Adrenal gland (tissue), 12 donors: Measurements from ENCODE around the gene TEX29. TPM values are rescaled to one million over a fixed set of nuclear protein-coding genes. Genes with fewer than 3 reads are reported as not detected.

Experiments
- DNase-seq, 7 donors: peaks; one replicate each; pipeline ENCODE4 v3.0.0-alpha.2; 2019 to 2020
- H3K27ac ChIP-seq, 5 donors: fragments of 200-600 bp; sonication (generic) in 4 of 5; 1 replicate in 3 of 5; 2 replicates in 2 of 5; pipeline versions ENCODE4 v1.5.1 to v1.8.0; 2016 to 2020; ENCODE audit warnings: mild to moderate bottlenecking in 1 of 5
- H3K27me3 ChIP-seq: fragments of 200-600 bp; 2 replicates; pipeline ENCODE4 v1.8.0; 2021
- H3K36me3 ChIP-seq, 2 donors: fragments of 200-600 bp; replicated peaks in 1 of 2; 1 replicate in 1 of 2; 2 replicates in 1 of 2; pipeline versions ENCODE4 v1.5.1 to v1.8.0; 2018 to 2022
- H3K4me1 ChIP-seq, 2 donors: fragments of 200-600 bp; replicated peaks in 1 of 2; 1 replicate in 1 of 2; 2 replicates in 1 of 2; pipeline versions ENCODE4 v1.5.1 to v1.8.0; 2018 to 2021
- H3K4me3 ChIP-seq, 4 donors: fragments of 200-600 bp; sonication (generic) in 3 of 4; one replicate each; pipeline ENCODE4 v1.5.1; 2016 to 2018
- H3K9me3 ChIP-seq, 3 donors: fragments of 200-600 bp; sonication (generic) in 1 of 3; replicated peaks in 1 of 3; 1 replicate in 2 of 3; 2 replicates in 1 of 3; pipeline versions ENCODE4 v1.5.1 to v1.8.0; 2016 to 2021
- CTCF ChIP-seq, 6 experiments: fragments of 450-650 bp in 4 of 6; fragments of 200-600 bp in 2 of 6; sonication (generic) in 1 of 6; IDR thresholded peaks; 1 replicate in 5 of 6; 2 replicates in 1 of 6; pipeline versions ENCODE4 v1.5.1 to v1.8.0; 2016 to 2021; ENCODE audit warnings: antibody characterized with exemption in 6 of 6, mild to moderate bottlenecking in 2 of 6, moderate library complexity in 1 of 6
- POLR2A ChIP-seq, 2 donors: fragments of 450-650 bp; IDR thresholded peaks; one replicate each; pipeline ENCODE4 v1.6.1; 2017; ENCODE audit warnings: antibody characterized with exemption in 2 of 2, mild to moderate bottlenecking in 2 of 2, moderate library complexity in 1 of 2
- WGBS, 4 donors: extraction: QIAGEN DNeasy Blood & Tissue Kit in 2 of 4; methylation state at CpG; one replicate each; pipeline versions ENCODE4 v1.1.5 to v1.1.7; 2013 to 2017; 5-methylcytosine and 5-hydroxymethylcytosine counted together
- intact Hi-C, 2 donors: fragments of 100-400 bp; cut with DNase I; formaldehyde crosslinking; loops; one replicate each; pipeline versions ENCODE4 v1.14.1 to v1.15.0; 2022 to 2023
- polyA plus RNA-seq, 3 donors: library from polyadenylated mRNA; stranded (reverse); fragments of 200-250 nt in 2 of 3; fragments of 350-450 nt in 1 of 3; fragmentation: Illumina TruSeq in 1 of 3; extraction: RNeasy Lipid Tissue Mini Kit (QIAGEN cat#74804) in 1 of 3; gene quantifications; one replicate each; pipeline ENCODE4 v1.2.3, GENCODE V29; 2013 to 2014
- total RNA-seq, 9 donors: library from RNA; depleted of rRNA in 4 of 9; stranded (reverse); fragments of >200 nt in 4 of 9; fragments of 120-200 nt in 1 of 9; fragmentation: NEBNext Ultra II Directional in 1 of 9; extraction: Animal tissue kit (Norgen Biotek cat#: 25700) in 1 of 9; gene quantifications; one replicate each; pipeline versions ENCODE4 v1.1.0 to v1.2.4, GENCODE V29; 2013 to 2023
- donor health status: healthy with polysubstance abuse.
- donor health status: Bipolar disorder and iron deficiency.
- donor health status: DM: yes; HTN: yes; CAD: no.
- donor health status: DM: no; HTN: no; CAD: no.
- donor health status: DM: no; HTN: no; CAD: no.
- donor health status: DM: yes; HTN: yes; CAD: no.

TEX29 gene
- total and polyA plus RNA-seq, 12 donors, result 0.28 to 4.0 (median 0.34) TPM; not detected in 7

GRCh38 chr13:111304603-111305289 lies 15.7 kb upstream of the TEX29 start:
- no peak overlapping the region for H3K27ac ChIP-seq
- peaks cover 0 to 61% of the 10 kb centered on the region in 2 donors for H3K36me3 ChIP-seq
- 95 to 97% (median 96%) methylated on average over 20 of the region's 20 CpGs for WGBS, 4 donors
- intact Hi-C loops, result no loop called here
- TF ChIP-seq CTCF (IDR thresholded peaks at IDR 0.05) (no peak), POLR2A (IDR thresholded peaks at IDR 0.05) (no peak)
- no peak for DNase-seq
- no peaks in the 10 kb centered on the region for H3K27me3 ChIP-seq
- no peaks in the 10 kb centered on the region for H3K4me1 ChIP-seq
- H3K9me3 ChIP-seq, result no peaks in the 10 kb centered on the region
- no peak overlapping the region for H3K4me3 ChIP-seq

GRCh38 chr13:111312944-111313590 lies 7.4 kb upstream of the TEX29 start:
- intact Hi-C loops, result no loop called here
- no peaks in the 10 kb centered on the region for H3K27me3 ChIP-seq
- WGBS, 4 donors, result 94 to 98% (median 98%) methylated on average over 10 to 17 of the region's 17 CpGs
- no peak overlapping the region for H3K4me3 ChIP-seq
- peaks cover 0 to 7% of the 10 kb centered on the region in 2 donors for H3K36me3 ChIP-seq
- TF ChIP-seq POLR2A (IDR thresholded peaks at IDR 0.05) (no peak), CTCF (IDR thresholded peaks at IDR 0.05) (no peak)
- no peaks in the 10 kb centered on the region for H3K9me3 ChIP-seq
- no peaks in the 10 kb centered on the region for H3K4me1 ChIP-seq
- no peak overlapping the region for H3K27ac ChIP-seq
- peak in 1 of 7 donors; percentile 45 for DNase-seq

- intact Hi-C loops, result no loop called here
- H3K27ac ChIP-seq, result no peak overlapping the region
- WGBS, 4 donors, result 83 to 95% (median 84%) methylated on average over 11 to 14 of the region's 14 CpGs
- H3K36me3 ChIP-seq, result peaks cover 0 to 7% of the 10 kb centered on the region in 2 donors
- DNase-seq, result peak in 1 of 7 donors; percentile 33
- H3K27me3 ChIP-seq, result no peaks in the 10 kb centered on the region
- no peak overlapping the region for H3K4me3 ChIP-seq
- H3K9me3 ChIP-seq, result no peaks in the 10 kb centered on the region
- H3K4me1 ChIP-seq, result no peaks in the 10 kb centered on the region
- TF ChIP-seq POLR2A (IDR thresholded peaks at IDR 0.05) (no peak), CTCF (IDR thresholded peaks at IDR 0.05) (no peak)
Measured at GRCh38 chr13:111313911-111314425, 6.5 kb upstream of the TEX29 start.

GRCh38 chr13:111314852-111315251 lies 5.6 kb upstream of the TEX29 start:
- TF ChIP-seq CTCF (IDR thresholded peaks at IDR 0.05) (no peak), POLR2A (IDR thresholded peaks at IDR 0.05) (no peak)
- DNase-seq, result no peak
- intact Hi-C loops, result no loop called here
- WGBS, 4 donors, result 79 to 85% (median 82%) methylated on average over 5 to 6 of the region's 6 CpGs
- no peaks in the 10 kb centered on the region for H3K4me1 ChIP-seq
- H3K27me3 ChIP-seq, result no peaks in the 10 kb centered on the region
- peaks cover 0 to 7% of the 10 kb centered on the region in 2 donors for H3K36me3 ChIP-seq
- no peaks in the 10 kb centered on the region for H3K9me3 ChIP-seq
- H3K27ac ChIP-seq, result no peak overlapping the region
- no peak overlapping the region for H3K4me3 ChIP-seq
